A549 treated with ZK216348 at 1 μM for 4 hours (cell line): ENCODE results near the gene ABCC3. TPM values are rescaled to one million over a fixed set of nuclear protein-coding genes. Genes with fewer than 3 reads are reported as not detected.

Experiments
- total RNA-seq: library from RNA; stranded (reverse); fragments of 200-300 nt; extraction: Qiagen RNA extraction; gene quantifications from 5 replicates; pipeline ENCODE4 v1.2.3, GENCODE V29; 2022; ENCODE audit warnings: low read depth

ABCC3 gene
- 97.9 to 174 TPM (median 149 TPM) in 5 replicates for total RNA-seq

GRCh38 chr17:50634224-50634914 lies at the start of gene ABCC3:
Gene ABCC3 (plus strand): TSS chr17:50634881. CDS start chr17:50634937, 56 bp downstream.

GRCh38 chr17:50707289-50708049 lies 72.8 kb downstream of the ABCC3 start, which contains the start of gene ANKRD40:
Gene ANKRD40 (minus strand): TSS chr17:50707914. CDS start chr17:50707654, 260 bp downstream.

GRCh38 chr17:50719144-50719923 lies 84.7 kb downstream of the ABCC3 start, which contains the start of gene LUC7L3:
Gene LUC7L3 (plus strand): TSS chr17:50719603. CDS start chr17:50719733, 130 bp downstream.

Other genes with a start within 250 kb of the ABCC3 start
- gene LRRC59, start 237.4 kb upstream of the ABCC3 start, total RNA-seq = 228 to 243 TPM (median 236 TPM) in 5 replicates
- gene ACSF2, start 208.7 kb upstream of the ABCC3 start, total RNA-seq = 11.3 to 16.0 TPM (median 13.0 TPM) in 5 replicates
- not detected in 5 replicates for gene CHAD, start 166.0 kb upstream of the ABCC3 start, total RNA-seq
- 25.1 to 38.8 TPM (median 35.6 TPM) in 5 replicates for gene RSAD1, start 156.0 kb upstream of the ABCC3 start, total RNA-seq
- 0.08 to 1.1 TPM (median 0.53 TPM) in 5 replicates for gene MYCBPAP, start 126.4 kb upstream of the ABCC3 start, total RNA-seq
- 0.16 to 0.28 TPM (median 0.20 TPM) in 4 of 5 replicates, not detected in the other for gene EPN3, start 102.1 kb upstream of the ABCC3 start, total RNA-seq
- 53.1 to 95.8 TPM (median 80.4 TPM) in 5 replicates for gene SPATA20, start 87.7 kb upstream of the ABCC3 start, total RNA-seq
- 1.9 to 5.0 TPM (median 4.9 TPM) in 5 replicates for gene CACNA1G, start 74.2 kb upstream of the ABCC3 start, total RNA-seq
- 41.4 to 53.6 TPM (median 47.0 TPM) in 5 replicates for gene ANKRD40, start 73.0 kb downstream of the ABCC3 start, total RNA-seq
- gene LUC7L3, start 84.7 kb downstream of the ABCC3 start, total RNA-seq = 77.3 to 174 TPM (median 89.9 TPM) in 5 replicates
- gene ANKRD40CL, start 132.6 kb downstream of the ABCC3 start, total RNA-seq = not detected in 5 replicates
- gene WFIKKN2, start 200.7 kb downstream of the ABCC3 start, total RNA-seq = not detected in 5 replicates
- 80.0 to 99.5 TPM (median 88.9 TPM) in 5 replicates for gene TOB1, start 231.5 kb downstream of the ABCC3 start, total RNA-seq